IMR-90 (cell line): ENCODE measurements around the gene NFASC. TPM values are rescaled to one million over a fixed set of nuclear protein-coding genes. Genes with fewer than 3 reads are reported as not detected.

ENCODE experiments used
- ATAC-seq: fragments of 200-7000 bp; cut with Tn5 transposase; 2 replicates; pipeline ENCODE4 v1.9.1; 2020; ENCODE audit warnings: low read depth, mild to moderate bottlenecking, moderate library complexity
- BruUV-seq: library from RNA; stranded (reverse); fragments of 400-500 nt; replicated peaks from 2 replicates; lab custom pipeline; 2021; lab: Mats Ljungman, UMichigan
- CTCF ChIA-PET: fragments of 300-600 bp; formaldehyde crosslinking; extraction: SDS; loops from one replicate; lab custom pipeline; 2021; ENCODE audit warnings: antibody characterized with exemption; lab: Yijun Ruan, JAX
- POLR2A ChIA-PET: fragments of 300-600 bp; sonication (Branson Sonifier 250); formaldehyde crosslinking; loops from one replicate; lab custom pipeline; 2022; ENCODE audit warnings: antibody characterized with exemption; ENCODE audit not compliant: unreplicated experiment; lab: Charles Lee
- DNase-seq: peaks from one replicate; pipeline ENCODE4 v3.0.0; 2013
- H2AFZ ChIP-seq: replicated peaks from 2 replicates; pipeline ENCODE3; 2013; ENCODE audit warnings: low read length, mild to moderate bottlenecking; ENCODE audit not compliant: poor library complexity
- H2AK5ac ChIP-seq: 2 replicates; pipeline ENCODE4 v1.6.1; 2013; ENCODE audit warnings: low read depth, low read length, inconsistent platforms
- H2AK9ac ChIP-seq: replicated peaks from 2 replicates; pipeline ENCODE3; 2013; ENCODE audit warnings: mild to moderate bottlenecking, low read depth, low read length, moderate library complexity; ENCODE audit not compliant: poor library complexity
- H2BK120ac ChIP-seq: 2 replicates; pipeline ENCODE4 v1.6.1; 2013; ENCODE audit warnings: low read depth, low read length, inconsistent platforms
- H2BK15ac ChIP-seq: 3 replicates; pipeline ENCODE4 v1.6.1; 2013; ENCODE audit warnings: low read depth, low read length, inconsistent platforms
- H2BK20ac ChIP-seq: 2 replicates; pipeline ENCODE4 v1.6.1; 2013; ENCODE audit warnings: low read depth, mild to moderate bottlenecking, inconsistent platforms, low read length, moderate library complexity
- H2BK5ac ChIP-seq: 2 replicates; pipeline ENCODE4 v1.6.1; 2013; ENCODE audit warnings: mild to moderate bottlenecking, low read depth, low read length, inconsistent platforms; ENCODE audit not compliant: poor library complexity, severe bottlenecking
- H3K14ac ChIP-seq: replicated peaks from 2 replicates; pipeline ENCODE4 v1.6.1; 2013; ENCODE audit warnings: low read depth, low read length, inconsistent platforms
- H3K18ac ChIP-seq: 2 replicates; pipeline ENCODE4 v1.6.1; 2013; ENCODE audit warnings: low read depth, low read length, control low read depth
- H3K23ac ChIP-seq: 2 replicates; pipeline ENCODE4 v1.6.1; 2013; ENCODE audit warnings: low read depth, low read length, inconsistent platforms
- H3K27ac ChIP-seq: 2 replicates; pipeline ENCODE4 v1.5.1; 2013; ENCODE audit warnings: mild to moderate bottlenecking, control low read depth, low read length; ENCODE audit not compliant: insufficient read depth
- H3K27me3 ChIP-seq: 2 replicates; pipeline ENCODE4 v1.6.1; 2013; ENCODE audit warnings: low read length; ENCODE audit not compliant: control insufficient read depth, insufficient read depth
- H3K36me3 ChIP-seq: 2 replicates; pipeline ENCODE4 v1.6.1; 2013; ENCODE audit warnings: low read length, mixed read lengths; ENCODE audit not compliant: control insufficient read depth, insufficient read depth
- H3K4ac ChIP-seq: 2 replicates; pipeline ENCODE4 v1.6.1; 2013; ENCODE audit warnings: low read depth, low read length, inconsistent platforms
- H3K4me1 ChIP-seq: 2 replicates; pipeline ENCODE4 v1.6.1; 2013; ENCODE audit warnings: low read length, mixed read lengths; ENCODE audit not compliant: control insufficient read depth, insufficient read depth
- H3K4me2 ChIP-seq: 2 replicates; pipeline ENCODE4 v1.6.1; 2013; ENCODE audit warnings: low read depth, mild to moderate bottlenecking, control low read depth, low read length, moderate library complexity
- H3K4me3 ChIP-seq: 2 replicates; pipeline ENCODE4 v1.5.1; 2013; ENCODE audit warnings: low read depth, mild to moderate bottlenecking, control low read depth, low read length, moderate library complexity; ENCODE audit not compliant: insufficient read depth
- H3K56ac ChIP-seq: 2 replicates; pipeline ENCODE4 v1.6.1; 2013; ENCODE audit warnings: low read length, inconsistent platforms; ENCODE audit not compliant: insufficient read depth; ENCODE audit errors: extremely low read depth
- H3K79me1 ChIP-seq, 2 experiments: 2 replicates each; pipeline ENCODE4 v1.6.1; 2013; ENCODE audit warnings: low read length in 2 of 2, inconsistent platforms in 1 of 2, low read depth in 1 of 2
- H3K9ac ChIP-seq: 2 replicates; pipeline ENCODE4 v1.6.1; 2013; ENCODE audit warnings: low read depth, low read length, control low read depth
- H3K9me1 ChIP-seq: 2 replicates; pipeline ENCODE4 v1.6.1; 2013; ENCODE audit warnings: low read length, inconsistent platforms; ENCODE audit not compliant: insufficient read depth
- H3K9me3 ChIP-seq: 2 replicates; pipeline ENCODE4 v1.6.1; 2013; ENCODE audit warnings: low read length; ENCODE audit not compliant: control insufficient read depth, insufficient read depth
- H4K20me1 ChIP-seq: 2 replicates; pipeline ENCODE4 v1.6.1; 2013; ENCODE audit warnings: low read length, inconsistent platforms; ENCODE audit not compliant: insufficient read depth
- H4K5ac ChIP-seq: 2 replicates; pipeline ENCODE4 v1.6.1; 2013; ENCODE audit warnings: mild to moderate bottlenecking, low read depth, low read length, control low read depth
- H4K8ac ChIP-seq, 2 experiments: 2 replicates each; pipeline ENCODE4 v1.6.1; 2013; ENCODE audit warnings: low read depth in 2 of 2, low read length in 2 of 2, control low read depth in 1 of 2, inconsistent platforms in 1 of 2
- H4K91ac ChIP-seq: 2 replicates; pipeline ENCODE4 v1.6.1; 2013; ENCODE audit warnings: low read depth, low read length, inconsistent platforms; ENCODE audit not compliant: insufficient read depth
- BHLHE40 ChIP-seq: fragments of 150-350 bp; IDR thresholded peaks from 2 replicates; pipeline ENCODE4 v1.6.1; 2016; ENCODE audit warnings: mild to moderate bottlenecking, low read depth, low read length
- CEBPB ChIP-seq: IDR thresholded peaks from 2 replicates; pipeline ENCODE4 v1.6.1; 2012; ENCODE audit warnings: low read depth, low read length, improper control_type of control experiment
- CHD1 ChIP-seq: IDR thresholded peaks from 2 replicates; pipeline ENCODE4 v1.6.1; 2012; ENCODE audit warnings: low read depth, low read length, improper control_type of control experiment
- CTCF ChIP-seq: conservative IDR thresholded peaks from 2 replicates; pipeline ENCODE4 v1.5.1; 2012; ENCODE audit warnings: mild to moderate bottlenecking, low read depth, low read length, improper control_type of control experiment
- ELK1 ChIP-seq: fragments of 150-350 bp; IDR thresholded peaks from 2 replicates; pipeline ENCODE4 v1.6.1; 2016; ENCODE audit warnings: low read depth, mild to moderate bottlenecking, low read length, moderate library complexity, borderline replicate concordance
- FOS ChIP-seq: fragments of 150-350 bp; IDR thresholded peaks from 2 replicates; pipeline ENCODE4 v1.6.1; 2016; ENCODE audit warnings: low read depth, low read length
- MAFK ChIP-seq: IDR thresholded peaks from 2 replicates; pipeline ENCODE4 v1.6.1; 2012; ENCODE audit warnings: low read depth, low read length, improper control_type of control experiment
- MAZ ChIP-seq: IDR thresholded peaks from 2 replicates; pipeline ENCODE4 v1.6.1; 2012; ENCODE audit warnings: low read depth, mild to moderate bottlenecking, low read length, improper control_type of control experiment, moderate library complexity, borderline replicate concordance
- MXI1 ChIP-seq: IDR thresholded peaks from 2 replicates; pipeline ENCODE4 v1.6.1; 2012; ENCODE audit warnings: low read depth, mild to moderate bottlenecking, low read length, moderate library complexity, borderline replicate concordance
- NFE2L2 ChIP-seq: fragments of 150-350 bp; IDR thresholded peaks from 2 replicates; pipeline ENCODE4 v1.6.1; 2016; ENCODE audit warnings: low read depth, mild to moderate bottlenecking, low read length
- POLR2A ChIP-seq: IDR thresholded peaks from 2 replicates; pipeline ENCODE4 v1.6.1; 2012; ENCODE audit warnings: mild to moderate bottlenecking, low read depth, low read length
- RAD21 ChIP-seq: IDR thresholded peaks from 2 replicates; pipeline ENCODE4 v1.6.1; 2012; ENCODE audit warnings: low read length, improper control_type of control experiment
- RCOR1 ChIP-seq: IDR thresholded peaks from 2 replicates; pipeline ENCODE4 v1.6.1; 2012; ENCODE audit warnings: mild to moderate bottlenecking, low read length, improper control_type of control experiment; ENCODE audit not compliant: insufficient replicate concordance
- RFX5 ChIP-seq: IDR thresholded peaks from 2 replicates; pipeline ENCODE4 v1.8.0; 2012; ENCODE audit warnings: low read depth, mild to moderate bottlenecking, low read length, moderate library complexity
- SMC3 ChIP-seq: fragments of 150-350 bp; IDR thresholded peaks from 2 replicates; pipeline ENCODE4 v1.6.1; 2016; ENCODE audit warnings: low read depth, mild to moderate bottlenecking, antibody characterized with exemption, low read length, moderate library complexity
- USF2 ChIP-seq: fragments of 150-350 bp; IDR thresholded peaks from 2 replicates; pipeline ENCODE4 v1.6.1; 2017; ENCODE audit warnings: mild to moderate bottlenecking, antibody characterized with exemption, low read length, low read depth
- WGBS, 2 experiments: methylation state at CpG; one replicate each; pipeline versions ENCODE4 v1.1.5 to v1.1.7; 2013; ENCODE audit warnings: missing lambda C conversion rate in 2 of 2; ENCODE audit not compliant: insufficient read length in 1 of 2; ENCODE audit errors: extremely low coverage in 2 of 2; 5-methylcytosine and 5-hydroxymethylcytosine counted together
- dilution Hi-C: fragments of 300-500 bp; cut with HindIII; formaldehyde crosslinking; loops from one replicate; pipeline ENCODE4 v1.14.3; 2018; ENCODE audit warnings: low sequenced_read_pairs; ENCODE audit not compliant: unreplicated experiment
- in situ Hi-C: fragments of 300-500 bp; cut with MboI; formaldehyde crosslinking; loops from 3 replicates; pipeline ENCODE4 v1.14.3; 2019; ENCODE audit warnings: low sequenced_read_pairs, inconsistent platforms, mixed read lengths
- intact Hi-C: fragments of 100-400 bp; cut with micrococcal nuclease; formaldehyde crosslinking; loops from 2 replicates; pipeline ENCODE4 v1.10.0; 2022
- polyA plus RNA-seq, 3 experiments: library from polyadenylated mRNA; depleted of rRNA; stranded (reverse); fragments of >200 nt; gene quantifications; 2 replicates each; pipeline ENCODE4 v1.2.3, GENCODE V29; 2012; ENCODE audit warnings: low replicate concordance in 1 of 3
- total RNA-seq: library from RNA; depleted of rRNA; stranded (reverse); fragments of >200 nt; gene quantifications from 2 replicates; pipeline ENCODE4 v1.2.3, GENCODE V29; 2012

Gene NFASC
- total and polyA plus RNA-seq, 2 of the 4 experiments (the other 2 are of a cell fraction): 0.18 to 0.79 TPM

GRCh38 chr1:204841798-204842197 is 28.9 kb upstream of the NFASC start:
- Histone ChIP-seq H2BK120ac (no peak overlapping the region), H2AFZ (no peak overlapping the region), H3K18ac (no peak overlapping the region), H3K36me3 (no peaks in the 10 kb centered on the region), H2BK20ac (no peak overlapping the region), H3K4ac (no peak overlapping the region), H3K23ac (no peak overlapping the region), H2BK15ac (no peak overlapping the region), H3K4me1 (no peaks in the 10 kb centered on the region), H4K8ac (no peak overlapping the region), H4K91ac (no peak overlapping the region), H3K4me2 (no peak overlapping the region), H3K4me3 (no peak overlapping the region), H3K56ac (no peak overlapping the region), H3K14ac (no peak overlapping the region), H3K9me3 (no peaks in the 10 kb centered on the region), H3K27ac (no peak overlapping the region), H2BK5ac (no peak overlapping the region), H4K5ac (no peak overlapping the region), H3K27me3 (peaks cover 1% of the 10 kb centered on the region; the same call in 1 of the 2 replicates), H3K79me1 (no peaks in the 10 kb centered on the region), H3K9me1 (no peaks in the 10 kb centered on the region), H2AK5ac (no peak overlapping the region), H2AK9ac (no peak overlapping the region), H4K20me1 (no peaks in the 10 kb centered on the region), H3K9ac (no peak overlapping the region)
- TF ChIP-seq CTCF: no peak
- no peak for TF ChIP-seq NFE2L2
- TF ChIP-seq MAFK: no peak
- TF ChIP-seq CEBPB: no peak
- TF ChIP-seq MXI1: no peak
- TF ChIP-seq FOS: no peak
- TF ChIP-seq BHLHE40: no peak
- no peak for TF ChIP-seq USF2
- TF ChIP-seq SMC3: no peak
- TF ChIP-seq RAD21: no peak
- no peak for TF ChIP-seq POLR2A
- TF ChIP-seq ELK1: no peak
- TF ChIP-seq RFX5: no peak
- no peak for TF ChIP-seq MAZ
- TF ChIP-seq RCOR1: no peak
- TF ChIP-seq CHD1: no peak
- in situ Hi-C loops: no loop called here
- ChIA-PET CTCF (interaction anchor here (0.6 kb wide), 1 partner anchor 28 kb away, joined by 4 read pairs; no protein-coding TSS in a partner anchor), POLR2A (no interaction called here)
- dilution Hi-C loops: no loop called here
- BruUV-seq: no TSS peak
- intact Hi-C loops: no loop called here
- WGBS, 2 experiments: no CpG with 5 or more reads among the region's 2 CpGs
- ATAC-seq: no peak
- DNase-seq: no peak
